ENCODE measurements around the gene HERC4.
"Not testable (repeated sequence)": the region's sequence is repeated elsewhere in the genome, so short reads cannot be mapped to it uniquely, and the experiment has no call there.

HERC4 gene

GRCh38 chr10:68043030-68043429 lies 32.1 kb downstream of the HERC4 start:
- no peak for DNase-seq

- no peak for DNase-seq
These were observed 43.0 kb downstream of the HERC4 start for GRCh38 chr10:68032113-68032512.

GRCh38 chr10:68027429-68027828 lies 47.7 kb downstream of the HERC4 start:
- DNase-seq = no peak

GRCh38 chr10:68023292-68023691 lies 51.8 kb downstream of the HERC4 start:
- no peak for DNase-seq

- not testable (repeated sequence) for DNase-seq
These were observed 52.8 kb downstream of the HERC4 start for GRCh38 chr10:68022324-68022723.

GRCh38 chr10:68016519-68016918 lies 58.6 kb downstream of the HERC4 start:
- not testable (repeated sequence) for DNase-seq

GRCh38 chr10:68010426-68010940 lies 64.6 kb downstream of the HERC4 start:
- DNase-seq = no peak

- no peak for DNase-seq
These were observed 67.7 kb downstream of the HERC4 start for GRCh38 chr10:68007356-68007755.

GRCh38 chr10:68001539-68001938 lies 73.5 kb downstream of the HERC4 start:
- no peak for DNase-seq

GRCh38 chr10:68001000-68001399 lies 74.1 kb downstream of the HERC4 start:
- DNase-seq = no peak

GRCh38 chr10:67990093-67990492 lies 85.0 kb downstream of the HERC4 start:
- DNase-seq = no peak

GRCh38 chr10:67988606-67989005 lies 86.5 kb downstream of the HERC4 start:
- no peak for DNase-seq

- not testable (repeated sequence) for DNase-seq
These were observed 92.5 kb downstream of the HERC4 start for GRCh38 chr10:67982603-67983002.

GRCh38 chr10:67978749-67979148 lies 96.3 kb downstream of the HERC4 start:
- DNase-seq = no peak

GRCh38 chr10:67977251-67977650 lies 97.8 kb downstream of the HERC4 start:
- no peak for DNase-seq

- no peak for DNase-seq
These were observed 98.5 kb downstream of the HERC4 start for GRCh38 chr10:67976292-67977245.

- no peak for DNase-seq
These were observed 99.2 kb downstream of the HERC4 start for GRCh38 chr10:67975871-67976270.

- DNase-seq = no peak
These were observed 103.8 kb downstream of the HERC4 start for GRCh38 chr10:67971311-67971710.

- no peak for DNase-seq
These were observed 105.2 kb downstream of the HERC4 start for GRCh38 chr10:67969875-67970274.

GRCh38 chr10:67966035-67966434 lies 109.0 kb downstream of the HERC4 start:
- not testable (repeated sequence) for DNase-seq

- DNase-seq = no peak
These were observed 109.6 kb downstream of the HERC4 start for GRCh38 chr10:67965456-67965855.

- DNase-seq = no peak
These were observed 115.1 kb downstream of the HERC4 start for GRCh38 chr10:67959839-67960476.

GRCh38 chr10:67955614-67956013 lies 119.5 kb downstream of the HERC4 start:
- no peak for DNase-seq

- DNase-seq = no peak
These were observed 131.2 kb downstream of the HERC4 start for GRCh38 chr10:67943917-67944316.
